Activated effector memory CD4-positive, alpha-beta T cell treated with anti-CD3 and anti-CD28 coated beads, Interleukin-2, amount 50 U/mL, for 16 hours (primary cell): ENCODE data around the gene CCL22.

Source experiments
- DNase-seq: peaks from one replicate; pipeline ENCODE4 v3.0.0-alpha.2; 2020

CCL22 gene

DNA sequence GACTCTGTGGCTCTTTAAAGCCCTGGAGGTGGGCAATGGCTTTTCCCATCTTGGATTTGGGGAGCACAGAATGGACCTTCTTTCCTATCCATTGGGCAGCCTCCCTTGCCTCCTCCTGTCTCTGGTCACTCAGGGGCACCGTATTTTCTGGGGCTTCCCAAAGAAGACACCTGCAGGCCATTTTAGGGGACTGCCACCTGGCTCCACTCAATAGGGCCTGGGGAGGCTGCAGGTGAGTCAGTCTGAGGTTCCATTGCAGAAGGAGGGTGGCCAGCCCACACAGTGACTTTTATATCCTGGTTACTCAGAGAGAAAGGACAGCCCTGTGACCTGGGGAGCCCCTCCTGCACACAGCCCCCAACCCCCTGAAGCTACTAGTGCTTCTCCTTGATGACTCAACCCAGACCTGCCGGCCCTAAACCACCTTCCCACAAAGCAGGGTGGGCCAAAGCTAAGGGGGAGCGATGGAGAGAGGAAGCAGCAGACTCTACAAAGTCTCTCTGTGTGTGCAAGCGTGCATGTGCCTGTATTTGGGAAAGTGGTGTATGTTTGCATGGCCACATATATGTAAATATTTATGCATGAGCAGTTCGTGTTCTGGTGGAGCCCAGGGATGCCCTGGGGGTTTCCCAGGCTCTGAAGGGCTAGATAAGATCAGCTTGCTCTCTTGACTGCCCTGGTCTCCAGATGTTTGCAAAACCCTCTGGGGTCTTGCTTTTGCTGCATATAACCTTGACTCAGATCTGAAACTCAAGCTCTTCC, 18.7 kb downstream of the CCL22 start:
- peak; percentile 67 for DNase-seq

GRCh38 chr16:57379579-57379978, 21.0 kb downstream of the CCL22 start:
- no peak for DNase-seq

- DNase-seq, result no peak
Measured at GRCh38 chr16:57380671-57381462, 22.3 kb downstream of the CCL22 start.

- no peak for DNase-seq
Measured at GRCh38 chr16:57381791-57382534, 23.4 kb downstream of the CCL22 start.

- no peak for DNase-seq
Measured at GRCh38 chr16:57382535-57383275, 24.1 kb downstream of the CCL22 start.

DNA sequence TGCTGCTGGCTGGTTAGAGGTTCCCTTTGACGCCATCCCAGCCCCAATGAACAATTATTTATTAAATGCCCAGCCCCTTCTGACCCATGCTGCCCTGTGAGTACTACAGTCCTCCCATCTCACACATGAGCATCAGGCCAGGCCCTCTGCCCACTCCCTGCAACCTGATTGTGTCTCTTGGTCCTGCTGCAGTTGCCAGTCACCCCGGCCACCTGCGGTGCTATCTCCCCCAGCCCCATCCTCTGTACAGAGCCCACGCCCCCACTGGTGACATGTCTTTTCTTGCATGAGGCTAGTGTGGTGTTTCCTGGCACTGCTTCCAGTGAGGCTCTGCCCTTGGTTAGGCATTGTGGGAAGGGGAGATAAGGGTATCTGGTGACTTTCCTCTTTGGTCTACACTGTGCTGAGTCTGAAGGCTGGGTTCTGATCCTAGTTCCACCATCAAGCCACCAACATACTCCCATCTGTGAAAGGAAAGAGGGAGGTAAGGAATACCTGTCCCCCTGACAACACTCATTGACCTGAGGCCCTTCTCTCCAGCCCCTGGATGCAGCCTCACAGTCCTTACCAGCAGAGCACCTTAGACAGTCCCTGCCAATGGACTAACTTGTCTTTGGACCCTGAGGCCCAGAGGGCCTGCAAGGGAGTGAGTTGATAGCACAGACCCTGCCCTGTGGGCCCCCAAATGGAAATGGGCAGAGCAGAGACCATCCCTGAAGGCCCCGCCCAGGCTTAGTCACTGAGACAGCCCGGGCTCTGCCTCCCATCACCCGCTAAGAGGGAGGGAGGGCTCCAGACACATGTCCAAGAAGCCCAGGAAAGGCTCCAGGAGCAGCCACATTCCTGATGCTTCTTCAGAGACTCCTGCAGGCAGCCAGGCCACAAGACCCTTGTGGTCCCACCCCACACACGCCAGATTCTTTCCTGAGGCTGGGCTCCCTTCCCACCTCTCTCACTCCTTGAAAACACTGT, 25.0 kb downstream of the CCL22 start:
- no peak for DNase-seq

DNA sequence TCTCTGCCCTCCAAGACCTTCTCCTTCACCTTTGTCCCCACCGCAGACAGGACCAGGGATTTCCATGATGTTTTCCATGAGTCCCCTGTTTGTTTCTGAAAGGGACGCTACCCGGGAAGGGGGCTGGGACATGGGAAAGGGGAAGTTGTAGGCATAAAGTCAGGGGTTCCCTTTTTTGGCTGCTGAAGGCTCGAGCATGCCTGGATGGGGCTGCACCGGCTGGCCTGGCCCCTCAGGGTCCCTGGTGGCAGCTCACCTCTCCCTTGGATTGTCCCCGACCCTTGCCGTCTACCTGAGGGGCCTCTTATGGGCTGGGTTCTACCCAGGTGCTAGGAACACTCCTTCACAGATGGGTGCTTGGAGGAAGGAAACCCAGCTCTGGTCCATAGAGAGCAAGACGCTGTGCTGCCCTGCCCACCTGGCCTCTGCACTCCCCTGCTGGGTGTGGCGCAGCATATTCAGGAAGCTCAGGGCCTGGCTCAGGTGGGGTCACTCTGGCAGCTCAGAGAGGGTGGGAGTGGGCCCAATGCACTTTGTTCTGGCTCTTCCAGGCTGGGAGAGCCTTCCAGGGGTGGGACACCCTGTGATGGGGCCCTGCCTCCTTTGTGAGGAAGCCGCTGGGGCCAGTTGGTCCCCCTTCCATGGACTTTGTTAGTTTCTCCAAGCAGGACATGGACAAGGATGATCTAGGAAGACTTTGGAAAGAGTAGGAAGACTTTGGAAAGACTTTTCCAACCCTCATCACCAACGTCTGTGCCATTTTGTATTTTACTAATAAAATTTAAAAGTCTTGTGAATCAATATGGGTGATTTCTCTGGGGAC, 25.9 kb downstream of the CCL22 start:
- DNase-seq, result no peak

DNA sequence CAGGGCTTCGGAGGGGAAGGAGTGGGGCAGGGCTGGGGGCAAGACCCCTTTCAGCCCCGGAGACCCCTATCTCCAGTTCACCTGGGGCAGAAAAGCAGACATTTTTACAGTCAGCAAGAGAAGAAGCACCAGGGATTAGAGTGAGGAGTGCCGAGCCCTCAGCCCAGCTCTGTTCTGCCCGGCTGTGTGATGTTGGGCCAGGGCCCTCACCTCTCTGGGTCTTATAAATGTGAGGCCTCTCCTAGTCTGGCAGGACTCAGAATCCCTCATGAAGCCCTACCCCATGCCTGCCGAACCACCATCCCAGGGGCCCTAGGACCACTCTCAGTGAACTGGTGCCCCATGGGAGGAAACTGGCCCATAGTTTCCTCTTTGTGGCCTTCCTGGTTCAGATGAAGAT, 26.5 kb downstream of the CCL22 start:
- DNase-seq, result no peak

- DNase-seq, result no peak
Measured at GRCh38 chr16:57386381-57386951, 27.9 kb downstream of the CCL22 start.

- DNase-seq, result no peak
Measured at GRCh38 chr16:57387598-57388354, 29.2 kb downstream of the CCL22 start.

- no peak for DNase-seq
Measured at GRCh38 chr16:57388359-57389086, 29.9 kb downstream of the CCL22 start.

- no peak for DNase-seq
Measured at GRCh38 chr16:57389087-57389468, 30.5 kb downstream of the CCL22 start.

DNA sequence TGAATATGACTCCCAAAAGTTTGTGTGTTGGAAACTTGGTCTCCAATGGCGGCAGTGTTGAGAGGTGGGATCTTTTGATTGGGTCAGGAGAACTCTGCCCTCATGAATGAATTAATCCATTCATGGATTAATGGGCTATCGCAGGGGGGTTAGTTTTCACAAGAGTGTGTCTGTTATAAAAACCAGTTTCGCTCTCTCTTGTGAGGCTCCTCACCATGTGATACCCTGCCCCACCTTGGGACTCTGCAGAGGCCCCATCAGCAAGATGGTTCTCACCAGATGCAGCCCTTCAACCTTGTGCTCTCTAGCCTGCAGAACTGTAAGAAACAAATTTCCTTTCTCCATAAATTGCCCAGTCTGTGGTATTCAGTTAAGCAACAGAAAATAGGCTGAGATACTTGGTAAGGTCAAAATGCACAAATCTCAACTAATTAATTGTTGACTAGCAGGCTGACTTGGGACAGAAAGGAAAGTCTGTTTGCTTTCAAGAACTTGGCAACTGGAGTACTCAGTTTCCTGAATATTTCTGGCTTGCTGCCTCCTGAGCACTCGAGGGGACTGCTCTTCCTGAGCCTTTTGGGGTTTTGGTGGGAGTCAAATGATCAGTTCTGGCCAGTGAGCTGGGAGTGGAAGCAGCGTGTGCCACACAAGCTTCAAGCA, 32.2 kb downstream of the CCL22 start:
- no peak for DNase-seq

- no peak for DNase-seq
Measured at GRCh38 chr16:57391300-57391699, 32.7 kb downstream of the CCL22 start.

DNA sequence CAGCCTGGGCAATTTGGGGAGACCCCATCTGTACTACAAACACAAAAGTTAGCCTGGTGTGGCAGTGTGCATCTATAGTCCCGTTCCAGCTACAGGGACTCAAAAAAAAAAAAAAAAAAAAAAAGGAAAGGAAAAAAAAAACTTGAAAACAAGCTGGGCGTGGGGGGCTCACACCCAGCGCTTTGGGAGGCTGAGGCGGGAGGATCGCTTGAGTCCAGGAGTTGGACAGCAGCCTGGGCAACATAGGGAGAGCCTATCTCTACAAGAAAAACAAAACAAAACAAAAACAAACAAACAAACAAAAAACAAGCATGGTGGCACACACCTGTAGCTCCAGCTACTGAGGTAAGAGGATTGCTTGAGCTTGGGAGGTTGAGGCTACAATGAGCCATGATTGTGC, 33.1 kb downstream of the CCL22 start:
- no peak for DNase-seq

GRCh38 chr16:57392694-57393093, 34.1 kb downstream of the CCL22 start:
- no peak for DNase-seq

DNA sequence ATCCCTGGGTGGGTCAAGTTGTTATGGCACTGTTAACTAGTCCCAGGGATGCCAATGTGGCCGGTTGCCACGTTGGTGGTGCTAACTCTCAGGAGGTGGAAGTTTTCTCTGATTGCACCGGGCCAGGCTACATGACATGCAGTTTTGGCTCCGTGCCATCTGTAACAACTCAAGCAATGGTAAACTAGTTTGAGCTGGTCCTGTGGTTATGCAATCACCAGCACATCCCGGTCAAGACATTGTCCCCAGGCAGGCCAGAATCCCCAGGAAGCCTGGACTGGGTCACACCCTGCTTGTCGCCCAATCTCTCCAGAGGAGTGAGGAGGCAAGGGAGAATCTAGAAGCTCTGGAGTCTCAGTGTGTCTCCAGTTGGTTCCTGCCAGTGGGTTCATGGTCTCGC, 35.9 kb downstream of the CCL22 start:
- DNase-seq, result no peak

DNA sequence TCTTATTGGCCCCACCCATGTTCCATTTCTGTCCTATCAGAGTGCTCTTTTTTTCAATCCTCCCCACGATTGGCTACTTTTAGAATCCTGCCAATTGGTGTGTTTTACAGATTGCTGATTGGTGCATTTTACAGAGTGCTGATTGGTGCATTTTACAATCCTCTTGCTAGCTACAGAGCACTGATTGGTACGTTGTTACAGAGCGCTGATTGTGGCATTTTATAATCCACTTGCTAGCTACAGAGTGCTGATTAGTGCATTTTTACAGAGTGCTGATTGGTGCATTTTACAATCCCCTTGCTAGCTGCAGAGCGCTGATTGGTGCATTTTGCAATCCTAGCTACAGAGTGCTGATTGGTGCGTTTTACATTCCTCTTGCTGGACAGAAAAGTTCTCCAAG, 36.4 kb downstream of the CCL22 start:
- no peak for DNase-seq
